ENCODE results near the gene USP54. TPM values are rescaled to one million over a fixed set of nuclear protein-coding genes. Genes with fewer than 3 reads are reported as not detected.

USP54 gene
- total and polyA plus RNA-seq, 2 experiments from 2014 or later, result 15.1 to 27.4 TPM

DNA sequence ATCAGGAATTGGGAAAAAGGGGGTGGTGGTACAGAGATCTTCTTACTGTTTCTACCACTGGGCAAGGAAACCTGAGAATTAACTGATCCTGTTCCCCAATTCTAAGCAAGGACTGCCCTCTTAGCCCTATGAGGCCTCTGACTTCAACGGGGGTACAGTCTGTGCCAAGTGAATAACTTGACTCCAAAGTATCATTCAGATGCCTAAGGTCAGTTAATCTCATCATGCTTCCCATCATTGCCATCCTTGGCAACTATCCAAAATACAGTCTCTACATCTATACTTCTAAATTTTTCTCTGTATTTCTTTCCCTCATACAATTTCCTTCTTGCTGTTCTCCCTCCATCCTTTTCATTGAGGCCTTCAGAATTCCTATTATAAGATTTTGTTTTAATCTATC, 105.8 kb downstream of the USP54 start:
- no peak overlapping the region for H3K4me2 ChIP-seq
- DNase-seq (ENCODE audit: low spot score) (no peak), ATAC-seq (no peak)
- H3F3A ChIP-seq (replicated peaks; ENCODE audit: low read depth), result no peaks in the 10 kb centered on the region
- no peaks in the 10 kb centered on the region for H3K27me3 ChIP-seq (ENCODE audit: insufficient read depth)
- no peaks in the 10 kb centered on the region for H3K4me1 Mint-ChIP-seq
- H3K4me1 ChIP-seq (ENCODE audit: insufficient read depth), result no peaks in the 10 kb centered on the region
- no peak overlapping the region for H2AFZ ChIP-seq
- no peaks in the 10 kb centered on the region; the same call in 2 of the 3 replicates for H3K9me3 Mint-ChIP-seq
- H3K9me2 ChIP-seq (ENCODE audit: insufficient read depth), result no peaks in the 10 kb centered on the region
- peaks cover 1% of the 10 kb centered on the region for H3K27me3 Mint-ChIP-seq (ENCODE audit: insufficient read depth, low read depth, poor library complexity)
- 0 out of 2 replicates have a peak, but pooled peaks cover 3% of the 10 kb centered on the region for H4K20me1 ChIP-seq (replicated peaks; ENCODE audit: insufficient read depth)
- TF ChIP-seq ZNF114 (CRISPR knock-in tag; IDR thresholded peaks at IDR 0.05), result no peak
- no peak for TF ChIP-seq NANOG (IDR thresholded peaks at IDR 0.05; ENCODE audit: borderline replicate concordance)
- TF ChIP-seq, protein P1, sequence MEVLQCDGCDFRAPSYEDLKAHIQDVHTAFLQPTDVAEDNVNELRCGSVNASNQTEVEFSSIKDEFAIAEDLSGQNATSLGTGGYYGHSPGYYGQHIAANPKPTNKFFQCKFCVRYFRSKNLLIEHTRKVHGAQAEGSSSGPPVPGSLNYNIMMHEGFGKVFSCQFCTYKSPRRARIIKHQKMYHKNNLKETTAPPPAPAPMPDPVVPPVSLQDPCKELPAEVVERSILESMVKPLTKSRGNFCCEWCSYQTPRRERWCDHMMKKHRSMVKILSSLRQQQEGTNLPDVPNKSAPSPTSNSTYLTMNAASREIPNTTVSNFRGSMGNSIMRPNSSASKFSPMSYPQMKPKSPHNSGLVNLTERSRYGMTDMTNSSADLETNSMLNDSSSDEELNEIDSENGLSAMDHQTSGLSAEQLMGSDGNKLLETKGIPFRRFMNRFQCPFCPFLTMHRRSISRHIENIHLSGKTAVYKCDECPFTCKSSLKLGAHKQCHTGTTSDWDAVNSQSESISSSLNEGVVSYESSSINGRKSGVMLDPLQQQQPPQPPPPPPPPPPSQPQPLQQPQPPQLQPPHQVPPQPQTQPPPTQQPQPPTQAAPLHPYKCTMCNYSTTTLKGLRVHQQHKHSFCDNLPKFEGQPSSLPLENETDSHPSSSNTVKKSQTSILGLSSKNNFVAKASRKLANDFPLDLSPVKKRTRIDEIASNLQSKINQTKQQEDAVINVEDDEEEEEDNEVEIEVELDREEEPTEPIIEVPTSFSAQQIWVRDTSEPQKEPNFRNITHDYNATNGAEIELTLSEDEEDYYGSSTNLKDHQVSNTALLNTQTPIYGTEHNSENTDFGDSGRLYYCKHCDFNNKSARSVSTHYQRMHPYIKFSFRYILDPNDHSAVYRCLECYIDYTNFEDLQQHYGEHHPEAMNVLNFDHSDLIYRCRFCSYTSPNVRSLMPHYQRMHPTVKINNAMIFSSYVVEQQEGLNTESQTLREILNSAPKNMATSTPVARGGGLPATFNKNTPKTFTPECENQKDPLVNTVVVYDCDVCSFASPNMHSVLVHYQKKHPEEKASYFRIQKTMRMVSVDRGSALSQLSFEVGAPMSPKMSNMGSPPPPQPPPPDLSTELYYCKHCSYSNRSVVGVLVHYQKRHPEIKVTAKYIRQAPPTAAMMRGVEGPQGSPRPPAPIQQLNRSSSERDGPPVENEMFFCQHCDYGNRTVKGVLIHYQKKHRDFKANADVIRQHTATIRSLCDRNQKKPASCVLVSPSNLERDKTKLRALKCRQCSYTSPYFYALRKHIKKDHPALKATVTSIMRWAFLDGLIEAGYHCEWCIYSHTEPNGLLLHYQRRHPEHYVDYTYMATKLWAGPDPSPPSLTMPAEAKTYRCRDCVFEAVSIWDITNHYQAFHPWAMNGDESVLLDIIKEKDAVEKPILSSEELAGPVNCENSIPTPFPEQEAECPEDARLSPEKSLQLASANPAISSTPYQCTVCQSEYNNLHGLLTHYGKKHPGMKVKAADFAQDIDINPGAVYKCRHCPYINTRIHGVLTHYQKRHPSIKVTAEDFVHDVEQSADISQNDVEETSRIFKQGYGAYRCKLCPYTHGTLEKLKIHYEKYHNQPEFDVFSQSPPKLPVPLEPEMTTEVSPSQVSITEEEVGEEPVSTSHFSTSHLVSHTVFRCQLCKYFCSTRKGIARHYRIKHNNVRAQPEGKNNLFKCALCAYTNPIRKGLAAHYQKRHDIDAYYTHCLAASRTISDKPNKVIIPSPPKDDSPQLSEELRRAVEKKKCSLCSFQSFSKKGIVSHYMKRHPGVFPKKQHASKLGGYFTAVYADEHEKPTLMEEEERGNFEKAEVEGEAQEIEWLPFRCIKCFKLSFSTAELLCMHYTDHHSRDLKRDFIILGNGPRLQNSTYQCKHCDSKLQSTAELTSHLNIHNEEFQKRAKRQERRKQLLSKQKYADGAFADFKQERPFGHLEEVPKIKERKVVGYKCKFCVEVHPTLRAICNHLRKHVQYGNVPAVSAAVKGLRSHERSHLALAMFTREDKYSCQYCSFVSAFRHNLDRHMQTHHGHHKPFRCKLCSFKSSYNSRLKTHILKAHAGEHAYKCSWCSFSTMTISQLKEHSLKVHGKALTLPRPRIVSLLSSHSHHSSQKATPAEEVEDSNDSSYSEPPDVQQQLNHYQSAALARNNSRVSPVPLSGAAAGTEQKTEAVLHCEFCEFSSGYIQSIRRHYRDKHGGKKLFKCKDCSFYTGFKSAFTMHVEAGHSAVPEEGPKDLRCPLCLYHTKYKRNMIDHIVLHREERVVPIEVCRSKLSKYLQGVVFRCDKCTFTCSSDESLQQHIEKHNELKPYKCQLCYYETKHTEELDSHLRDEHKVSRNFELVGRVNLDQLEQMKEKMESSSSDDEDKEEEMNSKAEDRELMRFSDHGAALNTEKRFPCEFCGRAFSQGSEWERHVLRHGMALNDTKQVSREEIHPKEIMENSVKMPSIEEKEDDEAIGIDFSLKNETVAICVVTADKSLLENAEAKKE (CRISPR knock-in tag; IDR thresholded peaks at IDR 0.05), result no peak
- TF ChIP-seq ETS1 (IDR thresholded peaks at IDR 0.05), result no peak
- TF ChIP-seq REST (IDR thresholded peaks at IDR 0.05; ENCODE audit: unreplicated experiment), result no peak
- TF ChIP-seq, protein P2, sequence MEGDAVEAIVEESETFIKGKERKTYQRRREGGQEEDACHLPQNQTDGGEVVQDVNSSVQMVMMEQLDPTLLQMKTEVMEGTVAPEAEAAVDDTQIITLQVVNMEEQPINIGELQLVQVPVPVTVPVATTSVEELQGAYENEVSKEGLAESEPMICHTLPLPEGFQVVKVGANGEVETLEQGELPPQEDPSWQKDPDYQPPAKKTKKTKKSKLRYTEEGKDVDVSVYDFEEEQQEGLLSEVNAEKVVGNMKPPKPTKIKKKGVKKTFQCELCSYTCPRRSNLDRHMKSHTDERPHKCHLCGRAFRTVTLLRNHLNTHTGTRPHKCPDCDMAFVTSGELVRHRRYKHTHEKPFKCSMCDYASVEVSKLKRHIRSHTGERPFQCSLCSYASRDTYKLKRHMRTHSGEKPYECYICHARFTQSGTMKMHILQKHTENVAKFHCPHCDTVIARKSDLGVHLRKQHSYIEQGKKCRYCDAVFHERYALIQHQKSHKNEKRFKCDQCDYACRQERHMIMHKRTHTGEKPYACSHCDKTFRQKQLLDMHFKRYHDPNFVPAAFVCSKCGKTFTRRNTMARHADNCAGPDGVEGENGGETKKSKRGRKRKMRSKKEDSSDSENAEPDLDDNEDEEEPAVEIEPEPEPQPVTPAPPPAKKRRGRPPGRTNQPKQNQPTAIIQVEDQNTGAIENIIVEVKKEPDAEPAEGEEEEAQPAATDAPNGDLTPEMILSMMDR (conservative IDR thresholded peaks at IDR 0.05; ENCODE audit: low read depth in 2 of 2), result no peak
- no peak for TF ChIP-seq POLR2AphosphoS5 (IDR thresholded peaks at IDR 0.05; ENCODE audit: low read depth)
- TF ChIP-seq EZH2 (IDR thresholded peaks at IDR 0.05; ENCODE audit: low read depth, unreplicated experiment), result no peak
- no peak for TF ChIP-seq STAT1 (IDR thresholded peaks at IDR 0.05; ENCODE audit: unreplicated experiment)
- TF ChIP-seq JUNB (IDR thresholded peaks at IDR 0.05; ENCODE audit: unreplicated experiment), result no peak
- TF ChIP-seq ZNF331 (CRISPR knock-in tag; IDR thresholded peaks at IDR 0.05; ENCODE audit: low read depth), result no peak
- no peak for TF ChIP-seq CREB1 (CRISPR knock-in tag; IDR thresholded peaks at IDR 0.05; ENCODE audit: low read depth)
- no peak for TF ChIP-seq EZH2phosphoT487 (IDR thresholded peaks at IDR 0.05; ENCODE audit: unreplicated experiment)
- peaks cover 77% of the 10 kb centered on the region for H3K79me2 ChIP-seq (replicated peaks; ENCODE audit: insufficient read depth)
- no peak overlapping the region for H3K4me3 ChIP-seq
- H3K36me3 Mint-ChIP-seq (ENCODE audit: low read depth), result peaks cover 7% of the 10 kb centered on the region
- no peak overlapping the region for H3K27ac Mint-ChIP-seq
- H3K36me3 ChIP-seq (ENCODE audit: insufficient read depth), result no peaks in the 10 kb centered on the region
- H3K4me3 Mint-ChIP-seq, result no peak overlapping the region
- peak overlapping the region; percentile 24; the same call in 1 of the 2 replicates for H3K27ac ChIP-seq (ENCODE audit: low read depth)

Measured in GM23338 (cell line).